T-helper 1 cell (primary cell): ENCODE measurements around the gene SPZ1.
"Not testable (repeated sequence)": the region's sequence is repeated elsewhere in the genome, so short reads cannot be mapped to it uniquely, and the experiment has no call there.

Experiments used
- DNase-seq, 5 donors: peaks; one replicate each; pipeline ENCODE4 v3.0.0-alpha.2; 2012 to 2020
- total RNA-seq, 4 donors: gene quantifications; one replicate each; lab custom pipeline; 2026; lab: John Stamatoyannopoulos, UW

The SPZ1 gene, protein sequence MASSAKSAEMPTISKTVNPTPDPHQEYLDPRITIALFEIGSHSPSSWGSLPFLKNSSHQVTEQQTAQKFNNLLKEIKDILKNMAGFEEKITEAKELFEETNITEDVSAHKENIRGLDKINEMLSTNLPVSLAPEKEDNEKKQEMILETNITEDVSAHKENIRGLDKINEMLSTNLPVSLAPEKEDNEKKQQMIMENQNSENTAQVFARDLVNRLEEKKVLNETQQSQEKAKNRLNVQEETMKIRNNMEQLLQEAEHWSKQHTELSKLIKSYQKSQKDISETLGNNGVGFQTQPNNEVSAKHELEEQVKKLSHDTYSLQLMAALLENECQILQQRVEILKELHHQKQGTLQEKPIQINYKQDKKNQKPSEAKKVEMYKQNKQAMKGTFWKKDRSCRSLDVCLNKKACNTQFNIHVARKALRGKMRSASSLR
- 0 reads per million in 4 donors for total RNA-seq

DNA sequence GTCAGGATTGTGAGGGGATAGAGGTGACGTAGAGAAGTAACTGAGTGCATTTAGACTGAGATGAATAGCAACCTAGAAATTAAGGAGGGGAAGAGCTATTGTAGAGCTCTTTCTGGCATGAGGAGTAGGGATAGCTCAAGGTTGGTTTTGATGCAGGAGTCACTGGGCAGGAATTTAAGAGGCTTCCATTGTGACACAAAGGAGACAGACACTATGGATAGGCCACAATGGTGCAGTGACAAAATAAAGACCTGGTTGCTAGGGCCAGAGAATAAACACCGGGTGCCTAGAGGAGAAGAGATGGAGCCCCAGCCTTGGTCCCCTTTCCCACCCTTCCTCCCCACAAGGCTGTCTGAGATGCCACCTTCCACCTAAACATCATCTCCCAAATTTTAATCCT lies at the start of gene SPZ1:
Gene SPZ1 (plus strand): TSS at position 301 of the 400 bp plus-strand sequence. CDS start 214 bp downstream, outside the sequence.
- DNase-seq = no peak

GRCh38 chr5:80270543-80270942 lies 49.3 kb upstream of the SPZ1 start:
- not testable (repeated sequence) for DNase-seq

DNA sequence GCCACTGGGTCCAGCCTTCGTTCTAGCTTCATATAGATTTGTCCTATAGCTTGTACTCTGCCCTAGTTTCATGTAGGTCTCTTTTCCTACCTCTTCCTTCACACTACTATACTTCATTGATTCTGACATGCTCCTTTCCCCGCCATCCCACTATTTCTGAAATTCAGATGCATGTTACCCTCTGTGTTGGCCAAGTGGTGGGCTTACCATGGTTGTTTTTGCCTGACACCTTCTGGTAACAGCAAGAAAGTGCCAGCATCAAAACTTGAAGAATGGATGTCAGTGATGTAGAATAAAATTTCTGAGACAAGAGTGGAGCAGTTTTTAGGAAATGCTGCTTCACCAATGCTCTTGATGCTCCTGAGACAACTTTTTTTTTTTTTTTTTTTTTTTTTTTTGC lies 44.5 kb upstream of the SPZ1 start:
- DNase-seq = peak in 1 of 5 donors; percentile 35

- DNase-seq = no peak
These were observed 43.6 kb upstream of the SPZ1 start for GRCh38 chr5:80276186-80276585.

DNA sequence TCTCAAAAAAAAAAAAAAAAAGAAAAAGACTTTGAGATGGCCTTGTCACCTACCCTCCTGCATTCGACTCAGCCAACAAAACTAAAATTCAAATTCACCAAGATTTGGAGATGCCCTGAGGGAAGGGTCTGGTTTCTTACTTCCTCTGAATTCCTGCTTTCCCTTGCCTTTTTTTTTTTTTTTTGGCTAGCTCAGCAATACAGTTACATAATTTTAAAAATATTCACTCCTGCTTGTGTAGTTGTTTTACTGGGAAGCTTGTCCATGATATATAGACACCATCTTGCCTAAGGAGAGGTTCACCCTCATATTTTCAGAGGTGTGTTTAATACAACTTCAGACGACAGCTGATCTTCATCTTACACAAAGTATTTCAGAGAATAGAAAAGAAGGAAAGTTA lies 42.6 kb upstream of the SPZ1 start:
- DNase-seq = no peak

GRCh38 chr5:80282054-80282453 lies 37.7 kb upstream of the SPZ1 start:
- DNase-seq = no peak

GRCh38 chr5:80283360-80283759 lies 36.4 kb upstream of the SPZ1 start:
- DNase-seq = peak in 1 of 5 donors; percentile 10

- peak in 1 of 5 donors; percentile 23 for DNase-seq
These were observed 35.1 kb upstream of the SPZ1 start for GRCh38 chr5:80284720-80285119.

DNA sequence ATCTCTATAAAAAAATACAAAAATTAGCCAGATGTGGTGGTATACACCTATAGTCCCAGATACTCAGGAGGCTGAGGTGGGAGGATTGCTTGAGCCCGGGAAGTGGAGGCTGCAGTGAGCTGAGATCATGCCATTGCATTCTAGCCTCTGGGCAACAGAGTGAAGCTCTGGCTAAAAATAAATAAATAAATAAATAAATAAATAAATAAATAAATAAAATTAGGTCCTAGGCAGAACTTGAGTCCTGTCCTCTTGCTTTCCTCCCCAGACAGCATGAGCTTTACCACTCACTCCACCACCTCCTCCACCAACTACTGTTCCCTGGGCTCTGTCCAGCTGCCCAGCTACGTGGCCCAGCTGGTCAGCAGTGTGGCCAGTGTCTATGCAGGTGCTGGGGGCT lies 31.6 kb upstream of the SPZ1 start:
- no peak for DNase-seq

- DNase-seq = no peak
These were observed 30.5 kb upstream of the SPZ1 start for GRCh38 chr5:80289320-80289719.

- DNase-seq = no peak
These were observed 28.0 kb upstream of the SPZ1 start for GRCh38 chr5:80291761-80292160.

DNA sequence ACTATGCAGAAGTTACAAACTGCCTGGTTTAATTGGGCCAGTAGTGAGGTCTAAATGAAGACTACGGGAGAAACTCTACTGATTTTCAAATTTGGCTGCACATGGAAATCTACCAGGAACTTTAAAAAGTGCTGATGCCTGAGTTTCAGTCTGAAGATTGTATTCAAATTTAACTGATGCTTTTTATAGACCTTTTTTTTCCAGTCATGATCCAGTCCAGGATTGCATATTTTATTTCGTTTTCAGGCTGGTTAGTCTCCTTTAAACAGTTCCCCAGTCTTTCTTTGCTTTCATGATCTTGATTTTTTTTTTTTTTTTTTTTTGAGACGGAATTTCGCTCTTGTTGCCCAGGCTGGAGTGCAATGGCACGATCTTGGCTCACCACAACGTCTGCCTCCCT lies 23.7 kb upstream of the SPZ1 start:
- no peak for DNase-seq

DNA sequence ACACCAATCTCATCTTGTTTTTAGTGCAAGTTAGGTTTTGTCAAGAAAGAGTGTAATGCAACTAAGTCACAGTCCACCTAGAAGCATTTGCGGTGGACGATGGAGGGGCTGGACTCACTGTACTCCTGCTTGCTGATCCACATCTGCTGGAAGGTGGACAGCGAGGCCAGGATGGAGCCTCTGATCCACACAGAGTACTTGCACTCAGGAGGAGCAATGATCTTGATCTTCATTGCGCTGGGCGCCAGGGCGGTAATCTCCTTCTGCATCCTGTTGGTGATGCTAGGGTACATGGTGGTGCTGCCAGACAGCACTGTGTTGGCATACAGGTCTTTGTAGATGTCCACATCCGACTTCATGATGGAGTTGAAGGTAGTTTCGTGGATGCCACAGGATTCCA lies 20.2 kb upstream of the SPZ1 start:
- DNase-seq = no peak

DNA sequence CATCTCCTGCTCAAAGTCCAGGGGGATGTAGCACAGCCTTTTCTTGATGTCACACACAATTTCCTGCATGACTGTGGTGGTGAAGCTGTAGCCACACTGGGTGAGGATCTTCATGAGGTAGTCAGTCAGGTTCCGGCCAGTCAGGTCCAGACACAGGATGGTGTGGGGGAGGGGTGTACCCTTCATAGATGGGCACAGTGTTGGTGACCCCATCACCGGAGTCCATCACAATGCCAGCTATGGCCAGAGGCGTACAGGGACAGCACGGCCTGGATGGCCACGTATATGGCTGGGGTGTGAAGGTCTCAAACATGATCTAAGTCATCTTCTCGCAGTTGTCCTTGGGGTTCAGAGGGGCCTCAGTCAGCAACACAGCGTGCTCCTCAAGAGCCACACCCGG lies 19.7 kb upstream of the SPZ1 start:
- DNase-seq = no peak

- DNase-seq = not testable (repeated sequence)
These were observed 19.0 kb upstream of the SPZ1 start for GRCh38 chr5:80300796-80301195.

DNA sequence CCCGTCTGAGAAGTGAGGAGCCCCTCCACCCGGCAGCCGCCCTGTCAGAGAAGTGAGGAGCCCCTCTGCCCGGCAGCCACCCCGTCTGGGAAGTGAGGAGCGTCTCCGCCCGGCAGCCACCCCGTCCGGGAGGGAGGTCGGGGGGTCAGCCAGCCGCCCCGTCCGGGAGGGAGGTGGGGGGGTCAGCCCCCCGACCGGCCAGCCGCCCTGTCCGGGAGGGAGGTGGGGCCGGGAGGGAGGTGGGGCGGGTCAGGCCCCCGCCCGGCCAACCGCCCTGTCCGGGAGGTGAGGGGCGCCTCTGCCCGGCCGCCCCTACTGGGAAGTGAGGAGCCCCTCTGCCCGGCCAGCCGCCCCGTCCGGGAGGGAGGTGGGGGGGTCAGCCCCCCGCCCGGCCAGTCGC lies 18.5 kb upstream of the SPZ1 start:
- not testable (repeated sequence) for DNase-seq

DNA sequence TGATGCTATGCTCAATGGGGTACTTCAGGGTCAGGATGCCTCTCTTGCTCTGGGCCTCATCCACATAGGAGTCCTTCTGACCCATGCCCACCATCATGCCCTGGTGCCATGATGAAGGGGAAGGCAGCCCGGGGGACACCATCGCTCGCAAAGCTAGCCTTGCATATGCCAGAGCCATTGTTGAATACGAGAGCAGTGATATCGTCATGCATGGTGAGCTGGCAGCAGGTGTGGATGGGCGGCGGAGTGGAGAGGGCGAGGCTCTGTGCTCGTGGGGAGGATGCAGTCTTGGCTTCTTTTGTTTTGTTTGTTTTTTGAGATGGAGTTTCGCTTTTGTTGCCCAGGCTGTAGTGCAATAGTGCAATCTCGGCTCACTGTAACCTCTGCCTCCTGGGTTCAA lies 17.2 kb upstream of the SPZ1 start:
- DNase-seq = no peak

GRCh38 chr5:80308526-80308925 lies 11.3 kb upstream of the SPZ1 start:
- DNase-seq = no peak

DNA sequence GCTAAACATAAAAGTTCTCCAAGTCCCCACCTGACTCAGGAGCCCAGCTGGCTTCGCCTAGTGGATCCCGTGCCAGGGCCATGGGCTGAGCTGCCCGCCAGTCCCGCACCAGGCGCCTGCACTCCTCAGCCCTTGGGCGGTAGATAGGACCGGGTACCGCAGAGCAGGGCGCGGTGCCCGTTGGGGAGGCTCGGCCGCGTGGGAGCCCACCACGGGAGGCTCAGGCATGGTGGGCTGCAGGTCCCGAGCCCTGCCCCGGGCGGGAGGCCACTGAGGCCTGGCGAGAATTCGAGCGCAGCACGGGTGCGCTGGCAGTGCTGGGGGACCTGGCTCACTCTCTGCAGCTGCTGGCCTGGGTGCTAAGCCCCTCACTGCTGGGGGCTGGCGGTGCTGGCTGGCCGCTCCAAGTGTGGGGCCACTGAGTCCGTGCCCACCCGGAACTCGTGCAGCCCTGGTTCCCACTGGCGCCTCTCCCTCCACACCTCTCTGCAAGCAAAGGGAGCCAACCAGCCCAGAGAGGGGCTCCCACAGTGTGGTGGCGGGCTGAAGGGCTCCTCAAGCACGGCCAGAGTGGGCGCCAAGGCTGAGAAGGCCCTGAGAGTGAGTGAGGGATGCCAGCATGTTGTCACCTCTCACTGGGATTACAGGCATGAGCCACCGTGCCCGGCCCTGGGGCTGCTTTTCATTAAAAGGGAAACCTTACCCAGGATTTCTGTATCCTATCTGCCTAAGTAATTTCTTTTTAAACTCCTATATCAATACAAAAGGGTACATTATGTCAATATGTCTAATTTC lies 9.7 kb upstream of the SPZ1 start:
- no peak for DNase-seq

- no peak for DNase-seq
These were observed 4.6 kb upstream of the SPZ1 start for GRCh38 chr5:80315244-80315643.

DNA sequence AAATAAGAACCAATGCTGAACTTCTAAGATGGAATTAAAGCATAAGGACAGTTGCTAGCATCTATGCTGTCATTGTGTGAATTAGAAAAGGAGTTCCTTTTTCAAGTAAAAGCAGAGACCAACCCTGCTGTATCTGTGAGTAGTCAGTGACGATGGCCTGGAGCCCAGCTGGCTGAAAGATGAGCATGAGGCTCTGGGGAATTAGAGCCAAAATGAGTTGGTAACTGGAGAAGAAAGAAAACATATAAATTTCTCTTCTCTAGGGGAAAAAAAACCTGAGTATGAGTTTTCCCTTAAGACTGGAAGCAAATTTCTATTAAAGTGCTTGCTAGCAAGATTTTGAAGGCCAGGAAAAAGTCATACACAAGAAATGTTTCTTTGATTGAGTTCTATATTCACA lies 1.6 kb upstream of the SPZ1 start:
- DNase-seq = no peak

GRCh38 chr5:80324912-80325311 lies 5.1 kb downstream of the SPZ1 start:
- no peak for DNase-seq

GRCh38 chr5:80326468-80326867 lies 6.7 kb downstream of the SPZ1 start:
- no peak for DNase-seq

DNA sequence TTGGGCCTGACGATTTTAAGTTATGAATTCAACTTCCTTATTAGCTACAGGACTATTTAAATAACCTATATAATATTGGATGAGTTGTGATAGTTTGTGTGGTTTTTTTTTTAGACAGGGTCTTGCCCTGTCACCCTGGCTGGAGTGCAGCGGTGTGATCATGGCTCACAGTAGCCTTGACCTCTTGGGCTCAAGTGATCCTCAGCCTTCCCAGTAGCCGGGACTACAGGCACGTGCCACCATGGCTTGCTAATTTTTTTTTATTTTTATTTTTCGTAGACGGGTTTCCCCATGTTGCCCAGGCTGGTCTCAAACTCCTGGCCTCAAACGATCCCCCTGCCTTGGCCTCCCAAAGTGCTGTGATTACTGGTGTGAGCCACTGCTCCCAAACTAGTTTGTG lies 17.6 kb downstream of the SPZ1 start:
- DNase-seq = no peak
